Body of pancreas (tissue), 4 donors: ENCODE measurements around the gene API5. TPM values are rescaled to one million over a fixed set of nuclear protein-coding genes. Genes with fewer than 3 reads are reported as not detected.
"Not testable (repeated sequence)": the region's sequence is repeated elsewhere in the genome, so short reads cannot be mapped to it uniquely, and the experiment has no call there.

ENCODE experiments used
- ATAC-seq: fragments of 150-250 bp; one replicate; pipeline ENCODE4 v1.9.1; 2016
- DNase-seq, 4 donors: peaks; one replicate each; pipeline ENCODE4 v3.0.0-alpha.2; 2019
- H3K27ac ChIP-seq, 4 donors: fragments of 200-600 bp; sonication (generic); 1 replicate in 3 of 4; 2 replicates in 1 of 4; pipeline versions ENCODE4 v1.5.1 to v1.6.1; 2016 to 2019; ENCODE audit warnings: mild to moderate bottlenecking in 1 of 4, mixed read lengths in 1 of 4, moderate library complexity in 1 of 4
- H3K27me3 ChIP-seq, 2 donors: fragments of 200-600 bp; sonication (generic); one replicate each; pipeline ENCODE4 v1.6.0; 2016; ENCODE audit warnings: mild to moderate bottlenecking in 1 of 2
- H3K36me3 ChIP-seq, 2 donors: fragments of 200-600 bp; sonication (generic); replicated peaks in 1 of 2; 2 replicates each; pipeline ENCODE4 v1.5.1; 2016; ENCODE audit warnings: low read depth in 2 of 2; ENCODE audit not compliant: insufficient read depth in 1 of 2
- H3K4me1 ChIP-seq: fragments of 200-600 bp; sonication (generic); one replicate; pipeline ENCODE4 v1.6.0; 2016
- H3K4me3 ChIP-seq, 2 donors: fragments of 200-600 bp; sonication (generic); 1 replicate in 1 of 2; 2 replicates in 1 of 2; pipeline ENCODE4 v1.5.1; 2016 to 2019
- H3K9me3 ChIP-seq, 3 donors: fragments of 200-600 bp; sonication (generic); 1 replicate in 2 of 3; 2 replicates in 1 of 3; pipeline ENCODE4 v1.5.1; 2016
- CTCF ChIP-seq, 7 experiments: fragments of 450-650 bp in 4 of 7; fragments of 200-600 bp in 3 of 7; sonication (generic) in 3 of 7; IDR thresholded peaks; one replicate each; pipeline ENCODE4 v1.5.1; 2016 to 2019; ENCODE audit warnings: antibody characterized with exemption in 7 of 7
- POLR2A ChIP-seq, 3 donors: fragments of 450-650 bp; IDR thresholded peaks; one replicate each; pipeline ENCODE4 v1.6.1; 2016; ENCODE audit warnings: antibody characterized with exemption in 3 of 3, mild to moderate bottlenecking in 2 of 3
- WGBS, 2 donors: methylation state at CpG; one replicate each; pipeline ENCODE4 v1.1.5; 2017; 5-methylcytosine and 5-hydroxymethylcytosine counted together
- intact Hi-C: fragments of 100-400 bp; cut with DNase I; formaldehyde crosslinking; loops from one replicate; pipeline ENCODE4 v1.15.1; 2023
- total RNA-seq, 2 donors: library from RNA; depleted of rRNA; stranded (reverse); fragments of >200 nt; gene quantifications; one replicate each; pipeline ENCODE4 v1.1.0, GENCODE V29; 2016

API5 gene
- total RNA-seq, 2 donors from 2014 or later = 32.7 to 45.8 TPM

- Histone ChIP-seq H3K27ac (no peak overlapping the region), H3K27me3 (no peaks in the 10 kb centered on the region), H3K9me3 (no peaks in the 10 kb centered on the region), H3K4me1 (peaks cover 3% of the 10 kb centered on the region), H3K4me3 (no peak overlapping the region), H3K36me3 (peaks cover 18 to 59% of the 10 kb centered on the region in 2 donors)
- no peak for ATAC-seq
- no peak for DNase-seq
- 92 to 96% methylated on average over 2 of the region's 2 CpGs for WGBS, 2 donors
- intact Hi-C loops = loop anchor here (10.0 kb wide), 1 partner anchor 76 kb away; no protein-coding TSS in a partner anchor
- TF ChIP-seq CTCF (IDR thresholded peaks at IDR 0.05) (no peak), POLR2A (IDR thresholded peaks at IDR 0.05) (no peak)
These were observed 16.7 kb downstream of the API5 start for GRCh38 chr11:43328482-43328881.

- TF ChIP-seq CTCF (IDR thresholded peaks at IDR 0.05) = no peak
- TF ChIP-seq POLR2A (IDR thresholded peaks at IDR 0.05) = no peak
- H3K27ac ChIP-seq = no peak overlapping the region
- peaks cover 6 to 19% of the 10 kb centered on the region in 2 donors for H3K36me3 ChIP-seq
- no peak for ATAC-seq
- no peaks in the 10 kb centered on the region for H3K4me1 ChIP-seq
- no peaks in the 10 kb centered on the region for H3K27me3 ChIP-seq
- DNase-seq = no peak
- no peaks in the 10 kb centered on the region for H3K9me3 ChIP-seq
- H3K4me3 ChIP-seq = no peak overlapping the region
- intact Hi-C loops = no loop called here
These were observed 29.4 kb downstream of the API5 start for GRCh38 chr11:43341159-43341558.

GRCh38 chr11:43351426-43351825 lies 39.6 kb downstream of the API5 start:
- intact Hi-C loops, H3K27me3 ChIP-seq: not testable (repeated sequence)

GRCh38 chr11:43354311-43354710 lies 42.5 kb downstream of the API5 start:
- DNase-seq = no peak
- TF ChIP-seq POLR2A (IDR thresholded peaks at IDR 0.05) (no peak), CTCF (IDR thresholded peaks at IDR 0.05) (no peak)
- WGBS, 2 donors = 82 to 86% methylated on average over 4 of the region's 4 CpGs

More at GRCh38 chr11:43351426-43351825, 39.6 kb downstream of the API5 start:
- not testable (repeated sequence) for H3K9me3 ChIP-seq, H3K4me1 ChIP-seq, H3K36me3 ChIP-seq, ATAC-seq, H3K27ac ChIP-seq, H3K4me3 ChIP-seq
- WGBS, 2 donors = 50% methylated on average over 2 of the region's 17 CpGs; no CpG with 5 or more reads in 1 of the 2 donors
- peak in 1 of 4 donors; percentile 9 for DNase-seq

GRCh38 chr11:43356336-43356735 lies 44.5 kb downstream of the API5 start:
- Histone ChIP-seq H3K27ac (no peak overlapping the region), H3K27me3 (no peaks in the 10 kb centered on the region), H3K4me3 (no peak overlapping the region), H3K36me3 (no peaks in the 10 kb centered on the region), H3K4me1 (peaks cover 22% of the 10 kb centered on the region), H3K9me3 (no peaks in the 10 kb centered on the region)
- no peak for TF ChIP-seq CTCF (IDR thresholded peaks at IDR 0.05)
- no peak for TF ChIP-seq POLR2A (IDR thresholded peaks at IDR 0.05)
- intact Hi-C loops = no loop called here
- no peak for DNase-seq
- no peak for ATAC-seq

More at GRCh38 chr11:43354311-43354710, 42.5 kb downstream of the API5 start:
- no peaks in the 10 kb centered on the region for H3K27me3 ChIP-seq
- no peak for ATAC-seq
- intact Hi-C loops = no loop called here
- peaks cover 5% of the 10 kb centered on the region for H3K4me1 ChIP-seq
- no peak overlapping the region for H3K27ac ChIP-seq
- H3K36me3 ChIP-seq = no peaks in the 10 kb centered on the region
- H3K9me3 ChIP-seq = no peaks in the 10 kb centered on the region
- H3K4me3 ChIP-seq = no peak overlapping the region
